IPS-15b (cell line): Measurements from ENCODE around the gene PRDM5.

Experiments used
- H3K27me3 ChIP-seq: one replicate; pipeline ENCODE4 v1.6.1; 2013; ENCODE audit warnings: low read length; ENCODE audit not compliant: control insufficient read depth, insufficient read depth
- H3K36me3 ChIP-seq: one replicate; pipeline ENCODE4 v1.6.1; 2013; ENCODE audit warnings: low read length; ENCODE audit not compliant: control insufficient read depth, insufficient read depth
- H3K4me1 ChIP-seq: one replicate; pipeline ENCODE4 v1.6.1; 2013; ENCODE audit warnings: mild to moderate bottlenecking, low read length; ENCODE audit not compliant: control insufficient read depth, insufficient read depth
- H3K4me3 ChIP-seq: one replicate; pipeline ENCODE4 v1.5.1; 2013; ENCODE audit warnings: low read depth, low read length
- H3K9ac ChIP-seq: one replicate; pipeline ENCODE4 v1.6.1; 2013; ENCODE audit warnings: low read depth, mild to moderate bottlenecking, low read length
- H3K9me3 ChIP-seq: one replicate; pipeline ENCODE4 v1.6.1; 2013; ENCODE audit warnings: mild to moderate bottlenecking, low read length; ENCODE audit not compliant: control insufficient read depth, insufficient read depth

Gene PRDM5

DNA sequence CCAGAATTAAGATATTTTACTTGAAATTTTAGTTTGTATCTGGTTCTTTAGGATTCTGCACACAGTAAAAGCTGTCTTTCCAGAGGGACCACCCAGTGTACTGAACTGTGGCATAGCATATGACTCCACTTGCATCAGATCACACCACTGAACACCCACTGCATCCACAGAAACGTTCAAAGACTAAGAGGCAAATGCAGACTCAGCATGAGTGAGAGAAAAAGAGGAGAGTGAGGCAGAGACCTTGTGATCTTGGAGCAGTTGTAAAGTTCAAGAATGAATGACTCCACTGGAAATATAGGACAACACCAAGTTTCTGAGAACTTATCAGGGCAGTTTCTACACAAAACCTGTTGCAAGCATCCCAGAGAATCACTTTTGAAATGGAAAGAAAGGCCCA lies 20.8 kb downstream of the PRDM5 start:
- Histone ChIP-seq H3K9me3 (no peaks in the 10 kb centered on the region), H3K4me3 (no peak overlapping the region), H3K4me1 (no peaks in the 10 kb centered on the region), H3K36me3 (no peaks in the 10 kb centered on the region), H3K9ac (no peak overlapping the region), H3K27me3 (no peaks in the 10 kb centered on the region)

DNA sequence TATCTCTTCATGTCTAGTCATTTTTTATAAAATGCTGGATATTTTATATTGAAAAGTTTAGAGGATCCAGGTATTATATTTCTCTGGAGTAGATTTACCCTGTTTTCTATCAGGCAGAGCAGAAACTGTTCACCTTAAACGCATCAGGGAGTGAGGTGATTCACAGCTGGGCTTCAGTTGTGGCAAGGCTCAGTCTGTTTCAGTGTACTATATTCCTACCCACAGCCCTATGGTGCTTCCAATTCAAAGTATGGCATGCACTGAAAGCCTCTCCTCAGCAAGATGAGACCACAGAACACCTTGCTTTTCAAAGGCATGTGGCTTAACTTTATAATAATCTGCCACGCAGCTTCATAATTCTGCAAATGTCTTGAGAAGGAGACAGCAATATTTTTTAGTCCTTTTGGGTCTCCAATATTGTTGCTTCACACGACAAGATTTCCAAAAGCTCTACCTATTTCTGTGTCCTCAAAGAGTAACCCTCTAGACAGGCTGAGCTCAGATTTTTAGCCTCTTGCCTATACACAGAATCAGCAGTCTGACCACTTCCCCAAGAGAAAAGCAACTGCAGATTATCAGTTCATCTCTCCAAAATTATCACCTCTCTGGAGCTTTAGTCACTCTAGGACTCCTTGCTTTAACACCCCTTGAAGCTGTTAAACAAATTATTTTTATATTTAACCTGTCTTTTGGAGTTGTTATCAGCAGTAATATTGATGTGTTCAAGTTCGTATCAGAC lies 24.4 kb downstream of the PRDM5 start:
- no peaks in the 10 kb centered on the region for H3K27me3 ChIP-seq
- H3K4me1 ChIP-seq = no peaks in the 10 kb centered on the region
- no peaks in the 10 kb centered on the region for H3K9me3 ChIP-seq
- H3K9ac ChIP-seq = no peak overlapping the region
- H3K4me3 ChIP-seq = no peak overlapping the region
- no peaks in the 10 kb centered on the region for H3K36me3 ChIP-seq

DNA sequence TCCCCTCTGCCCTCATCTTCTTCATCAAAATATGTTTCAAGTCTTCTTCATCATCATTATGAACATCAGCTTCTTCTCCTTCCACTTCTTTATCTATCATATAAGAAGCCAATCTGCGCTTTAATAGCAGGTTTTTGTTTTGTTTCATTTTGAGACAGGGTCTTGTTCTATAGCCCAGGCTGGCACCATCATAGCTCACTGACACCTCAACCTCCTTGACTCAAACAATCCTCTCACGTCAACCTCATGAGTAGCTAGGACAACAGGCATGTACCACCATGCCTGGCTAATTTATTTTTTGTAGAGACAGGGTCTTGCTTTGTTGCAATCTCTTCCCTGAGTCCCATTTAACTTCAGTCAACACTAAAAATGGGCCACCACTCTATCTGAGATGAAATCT lies 27.0 kb downstream of the PRDM5 start:
- H3K4me1 ChIP-seq = no peaks in the 10 kb centered on the region
- no peak overlapping the region for H3K9ac ChIP-seq
- no peaks in the 10 kb centered on the region for H3K27me3 ChIP-seq
- H3K9me3 ChIP-seq = no peaks in the 10 kb centered on the region
- no peak overlapping the region for H3K4me3 ChIP-seq
- no peaks in the 10 kb centered on the region for H3K36me3 ChIP-seq

DNA sequence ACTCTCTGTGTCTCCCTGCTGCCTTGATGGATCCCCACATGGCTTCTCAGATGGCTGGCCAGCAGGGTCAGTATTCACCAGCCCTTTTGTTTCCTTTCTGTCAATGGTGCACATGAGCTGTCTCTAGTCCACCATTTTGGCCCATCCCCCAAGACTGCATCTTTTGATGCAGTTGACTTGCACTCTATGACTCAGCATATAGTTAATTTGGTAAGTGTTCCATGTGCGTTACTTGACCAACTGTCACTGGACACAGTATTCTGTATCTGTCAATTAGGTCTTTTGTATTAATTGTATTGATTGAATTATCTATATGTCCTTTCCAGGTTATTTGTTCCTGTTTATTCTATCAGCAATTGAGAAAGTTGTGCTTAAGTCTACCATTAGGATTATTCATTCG lies 29.2 kb downstream of the PRDM5 start:
- Histone ChIP-seq H3K4me1 (no peaks in the 10 kb centered on the region), H3K4me3 (no peak overlapping the region), H3K9ac (no peak overlapping the region), H3K36me3 (no peaks in the 10 kb centered on the region), H3K9me3 (no peaks in the 10 kb centered on the region), H3K27me3 (no peaks in the 10 kb centered on the region)

DNA sequence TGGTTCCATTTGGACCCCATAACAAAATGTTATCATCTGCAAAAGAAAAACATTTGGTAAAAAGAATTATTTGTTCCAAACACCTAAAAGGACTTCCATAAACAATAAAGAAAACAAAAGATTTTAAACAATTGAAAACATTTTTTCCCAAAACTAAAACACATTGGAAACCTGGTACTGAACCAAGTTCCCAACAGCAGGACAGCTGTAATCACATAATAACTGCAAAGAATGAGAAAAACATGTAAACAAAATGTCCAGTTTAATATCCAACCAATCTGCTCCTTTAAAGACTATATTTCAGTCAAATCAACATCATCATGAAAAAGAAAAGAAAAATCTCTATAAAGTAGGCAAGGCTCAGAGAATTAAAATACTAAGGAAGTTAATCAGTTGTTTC lies 36.3 kb downstream of the PRDM5 start:
- Histone ChIP-seq H3K9ac (no peak overlapping the region), H3K36me3 (no peaks in the 10 kb centered on the region), H3K9me3 (no peaks in the 10 kb centered on the region), H3K4me3 (no peak overlapping the region), H3K27me3 (no peaks in the 10 kb centered on the region), H3K4me1 (no peaks in the 10 kb centered on the region)

DNA sequence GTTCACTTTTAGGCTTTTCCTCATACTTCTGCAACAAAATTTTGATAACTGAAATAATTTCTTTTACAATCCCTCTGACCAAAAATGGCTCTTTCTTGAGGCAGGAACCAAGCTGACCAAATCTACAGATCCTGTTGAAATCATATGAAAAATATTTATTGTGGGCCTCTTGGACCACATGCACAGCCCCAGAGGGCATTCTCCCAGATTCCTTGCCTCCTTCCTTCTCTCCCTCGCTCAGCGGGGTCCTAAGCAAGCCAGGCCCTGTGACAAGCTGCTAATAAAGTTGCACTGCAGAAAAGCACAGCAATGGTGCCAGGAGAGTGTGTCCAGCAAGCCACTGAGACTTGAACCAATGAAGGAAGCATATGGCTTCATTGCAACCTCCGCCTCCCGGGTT lies 40.7 kb downstream of the PRDM5 start:
- Histone ChIP-seq H3K4me1 (no peaks in the 10 kb centered on the region), H3K4me3 (no peak overlapping the region), H3K9me3 (no peaks in the 10 kb centered on the region), H3K36me3 (no peaks in the 10 kb centered on the region), H3K27me3 (no peaks in the 10 kb centered on the region), H3K9ac (no peak overlapping the region)

DNA sequence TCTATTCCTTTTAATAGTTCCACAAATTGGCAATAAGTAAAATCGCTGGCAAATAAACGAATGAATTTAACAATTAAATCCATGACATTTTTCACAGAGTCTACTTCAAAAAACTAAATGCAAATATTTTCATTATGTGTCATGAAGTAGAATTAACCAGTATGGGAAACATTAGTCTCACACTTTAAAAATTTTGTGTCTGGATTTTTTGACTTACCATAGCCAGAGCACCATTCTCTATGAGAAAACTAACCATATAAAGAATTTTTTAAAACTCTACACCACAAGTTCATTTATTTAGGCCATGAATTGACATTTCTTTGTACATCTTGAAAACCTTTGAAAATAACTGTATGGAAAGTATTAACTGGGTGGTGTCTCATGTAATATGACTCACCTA lies 41.2 kb downstream of the PRDM5 start:
- Histone ChIP-seq H3K4me1 (no peaks in the 10 kb centered on the region), H3K36me3 (no peaks in the 10 kb centered on the region), H3K4me3 (no peak overlapping the region), H3K9ac (no peak overlapping the region), H3K9me3 (no peaks in the 10 kb centered on the region), H3K27me3 (no peaks in the 10 kb centered on the region)

DNA sequence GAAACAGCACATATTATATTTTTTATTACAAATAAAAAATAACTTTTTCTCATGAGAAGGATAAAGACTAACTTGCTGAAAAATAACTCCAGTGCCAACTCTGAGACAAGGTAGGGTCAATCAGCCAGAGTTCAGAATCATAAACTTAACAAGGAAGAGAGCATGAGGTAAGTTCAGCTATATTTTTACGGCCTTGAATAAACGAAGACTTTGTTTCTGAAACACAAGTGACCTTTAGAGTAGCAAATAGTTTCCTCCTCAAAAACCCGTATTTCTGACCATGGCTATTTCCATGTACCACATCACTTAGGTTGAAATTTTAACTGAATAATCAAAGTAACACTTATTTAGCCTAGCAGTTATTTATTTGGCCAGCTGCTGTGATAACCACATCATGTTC lies 45.5 kb downstream of the PRDM5 start:
- Histone ChIP-seq H3K9me3 (no peaks in the 10 kb centered on the region), H3K36me3 (no peaks in the 10 kb centered on the region), H3K9ac (no peak overlapping the region), H3K4me1 (no peaks in the 10 kb centered on the region), H3K27me3 (no peaks in the 10 kb centered on the region), H3K4me3 (no peak overlapping the region)

DNA sequence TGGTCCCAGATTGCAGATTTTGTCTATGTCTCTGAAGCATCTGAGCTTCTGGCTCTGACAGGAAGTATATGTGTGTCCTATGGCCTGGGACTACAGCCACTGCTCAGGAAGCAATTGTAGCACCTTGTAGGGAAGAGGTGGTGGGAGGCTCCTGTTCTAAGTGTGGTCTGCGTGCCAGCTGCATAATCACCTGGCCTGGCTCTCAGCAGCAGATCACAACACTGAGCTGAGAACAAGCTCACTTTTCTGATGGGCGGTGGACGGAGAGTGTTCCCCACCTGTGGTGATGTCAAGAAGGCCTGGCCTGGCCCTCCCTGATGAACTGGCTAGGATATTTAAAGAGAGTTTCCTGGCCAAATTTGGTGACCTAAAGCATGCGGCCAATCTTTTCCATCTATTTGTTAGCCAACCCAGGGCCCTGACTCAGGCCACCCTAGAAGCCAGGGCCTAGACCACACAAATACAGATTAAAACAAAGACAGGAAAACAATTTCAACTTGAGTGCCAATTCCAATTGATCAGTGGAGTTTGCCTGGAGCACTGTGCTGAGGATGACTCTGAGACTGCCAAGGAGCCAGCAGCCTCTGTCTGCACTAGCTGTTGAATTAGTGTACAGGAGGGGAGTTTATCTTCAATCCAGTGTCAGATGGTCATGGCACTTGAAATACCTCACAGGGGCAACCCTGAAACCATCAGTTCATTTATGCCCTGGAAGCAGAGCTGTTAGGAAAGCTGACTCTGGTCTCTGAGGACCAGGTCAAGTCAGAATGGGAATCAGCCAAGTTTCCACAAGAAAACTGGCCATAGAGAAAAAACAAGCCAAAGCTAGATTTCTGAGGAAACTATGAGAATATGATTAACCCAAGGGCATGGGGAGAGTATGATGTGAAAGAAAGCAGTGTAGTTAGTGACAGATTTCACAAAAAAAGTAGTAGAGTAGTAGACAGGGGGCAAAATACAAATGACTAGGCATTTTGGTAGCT lies 47.4 kb downstream of the PRDM5 start:
- Histone ChIP-seq H3K36me3 (no peaks in the 10 kb centered on the region), H3K4me1 (no peaks in the 10 kb centered on the region), H3K9me3 (no peaks in the 10 kb centered on the region), H3K9ac (no peak overlapping the region), H3K27me3 (no peaks in the 10 kb centered on the region), H3K4me3 (no peak overlapping the region)

DNA sequence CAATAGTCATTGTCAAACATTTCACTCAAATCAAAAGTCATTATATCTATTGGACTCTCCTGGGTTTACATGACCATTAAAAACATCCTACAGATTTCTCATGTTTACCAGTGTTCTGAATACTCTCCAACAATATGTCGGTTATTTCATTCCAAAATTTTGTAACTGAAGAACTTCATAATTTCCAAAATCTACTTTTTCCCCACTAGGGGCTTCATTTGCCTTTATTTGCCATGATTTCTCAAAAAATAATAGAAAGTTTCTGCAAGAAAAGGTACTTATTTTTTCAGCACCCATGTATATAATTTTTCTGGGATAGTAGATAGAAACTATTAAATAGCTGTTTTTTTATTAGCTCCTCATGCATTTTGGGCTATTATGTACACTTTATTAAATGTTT lies 49.0 kb downstream of the PRDM5 start:
- no peaks in the 10 kb centered on the region for H3K9me3 ChIP-seq
- no peaks in the 10 kb centered on the region for H3K4me1 ChIP-seq
- no peaks in the 10 kb centered on the region for H3K36me3 ChIP-seq
- H3K9ac ChIP-seq = no peak overlapping the region
- H3K27me3 ChIP-seq = no peaks in the 10 kb centered on the region
- H3K4me3 ChIP-seq = no peak overlapping the region

DNA sequence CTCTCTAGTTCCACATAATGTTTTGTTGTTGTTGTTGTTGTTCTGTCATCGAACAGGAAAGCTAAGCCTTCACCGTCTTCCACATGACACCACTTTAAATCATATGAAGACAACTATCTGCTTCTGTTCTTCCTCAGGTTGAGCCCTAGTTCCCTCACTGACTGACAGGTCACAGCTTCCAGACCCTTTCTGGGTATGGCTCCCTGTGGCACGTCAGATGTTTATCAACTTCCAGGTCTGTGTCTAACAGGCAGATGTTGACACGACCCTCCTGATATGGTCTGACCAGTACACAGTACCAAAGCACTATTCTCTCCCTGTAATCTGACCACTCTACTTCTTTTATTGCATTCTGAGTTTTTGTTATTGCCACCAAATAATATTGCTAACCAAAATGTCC lies 51.4 kb downstream of the PRDM5 start:
- Histone ChIP-seq H3K9ac (no peak overlapping the region), H3K36me3 (no peaks in the 10 kb centered on the region), H3K27me3 (no peaks in the 10 kb centered on the region), H3K4me1 (no peaks in the 10 kb centered on the region), H3K4me3 (no peak overlapping the region), H3K9me3 (no peaks in the 10 kb centered on the region)

DNA sequence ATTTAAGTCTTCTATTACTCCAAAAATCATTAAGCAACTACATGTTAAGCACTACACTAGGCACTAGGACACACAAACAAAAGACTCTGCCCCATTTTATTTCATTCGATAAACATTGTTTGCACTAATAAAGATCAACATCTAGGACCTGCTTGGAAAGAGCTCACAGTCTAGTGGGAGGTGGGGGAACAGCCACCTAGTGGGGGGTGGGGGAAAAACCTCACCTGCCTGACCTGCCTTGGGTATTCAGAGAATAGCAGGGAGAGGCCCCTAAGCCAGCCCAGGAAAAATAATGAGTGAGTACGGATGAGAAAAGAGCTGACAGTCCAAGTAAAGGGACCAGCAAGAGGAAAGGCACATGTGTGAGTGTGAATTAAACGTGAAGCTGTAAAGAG lies 52.2 kb downstream of the PRDM5 start:
- Histone ChIP-seq H3K4me1 (peaks cover 9% of the 10 kb centered on the region), H3K9ac (no peak overlapping the region), H3K36me3 (no peaks in the 10 kb centered on the region), H3K9me3 (no peaks in the 10 kb centered on the region), H3K27me3 (no peaks in the 10 kb centered on the region), H3K4me3 (no peak overlapping the region)
